Measurements from ENCODE around the gene TRAPPC12.
"Not testable (repeated sequence)": the region's sequence is repeated elsewhere in the genome, so short reads cannot be mapped to it uniquely, and the experiment has no call there.

The TRAPPC12 gene

GRCh38 chr2:3368261-3368722, 11.2 kb upstream of the TRAPPC12 start:
- in situ Hi-C loops (cut with MboI; ENCODE audit: low sequenced_read_pairs): no loop called here

- in situ Hi-C loops (cut with MboI; ENCODE audit: low sequenced_read_pairs): not testable (repeated sequence)
Measured at GRCh38 chr2:3369340-3370181, 9.9 kb upstream of the TRAPPC12 start.

- in situ Hi-C loops (cut with MboI; ENCODE audit: low sequenced_read_pairs): no loop called here
Measured at GRCh38 chr2:3376821-3377220, 2.7 kb upstream of the TRAPPC12 start.

GRCh38 chr2:3377279-3377611, 2.2 kb upstream of the TRAPPC12 start:
- in situ Hi-C loops (cut with MboI; ENCODE audit: low sequenced_read_pairs): no loop called here

- in situ Hi-C loops (cut with MboI; ENCODE audit: low sequenced_read_pairs): no loop called here
Measured at GRCh38 chr2:3377612-3378432, 1.7 kb upstream of the TRAPPC12 start, which contains the start of gene EIPR1. TSS of gene EIPR1 (minus strand) at chr2:3377818. CDS start at chr2:3377689, 129 bp downstream.

GRCh38 chr2:3379339-3379646, 201 bp upstream of the TRAPPC12 start:
- in situ Hi-C loops (cut with MboI; ENCODE audit: low sequenced_read_pairs): no loop called here

- in situ Hi-C loops (cut with MboI; ENCODE audit: low sequenced_read_pairs): no loop called here
Measured at GRCh38 chr2:3386448-3386958, 7.0 kb downstream of the TRAPPC12 start.

- in situ Hi-C loops (cut with MboI; ENCODE audit: low sequenced_read_pairs): no loop called here
Measured at GRCh38 chr2:3387011-3387410, 7.5 kb downstream of the TRAPPC12 start.

GRCh38 chr2:3387644-3388411, 8.3 kb downstream of the TRAPPC12 start:
- in situ Hi-C loops (cut with MboI; ENCODE audit: low sequenced_read_pairs): no loop called here

- in situ Hi-C loops (cut with MboI; ENCODE audit: low sequenced_read_pairs): no loop called here
Measured at GRCh38 chr2:3388412-3388738, 8.9 kb downstream of the TRAPPC12 start.

GRCh38 chr2:3389193-3389592, 9.7 kb downstream of the TRAPPC12 start:
- in situ Hi-C loops (cut with MboI; ENCODE audit: low sequenced_read_pairs): no loop called here

- in situ Hi-C loops (cut with MboI; ENCODE audit: low sequenced_read_pairs): no loop called here
Measured at GRCh38 chr2:3390041-3390440, 10.5 kb downstream of the TRAPPC12 start.

- in situ Hi-C loops (cut with MboI; ENCODE audit: low sequenced_read_pairs): no loop called here
Measured at GRCh38 chr2:3392216-3392615, 12.7 kb downstream of the TRAPPC12 start.

- in situ Hi-C loops (cut with MboI; ENCODE audit: low sequenced_read_pairs): no loop called here
Measured at GRCh38 chr2:3396920-3397559, 17.5 kb downstream of the TRAPPC12 start.

- in situ Hi-C loops (cut with MboI; ENCODE audit: low sequenced_read_pairs): no loop called here
Measured at GRCh38 chr2:3398857-3399256, 19.4 kb downstream of the TRAPPC12 start.

- in situ Hi-C loops (cut with MboI; ENCODE audit: low sequenced_read_pairs): no loop called here
Measured at GRCh38 chr2:3399381-3399780, 19.9 kb downstream of the TRAPPC12 start.

GRCh38 chr2:3399829-3400228, 20.3 kb downstream of the TRAPPC12 start:
- in situ Hi-C loops (cut with MboI; ENCODE audit: low sequenced_read_pairs): no loop called here

- in situ Hi-C loops (cut with MboI; ENCODE audit: low sequenced_read_pairs): no loop called here
Measured at GRCh38 chr2:3403587-3404334, 24.3 kb downstream of the TRAPPC12 start.

GRCh38 chr2:3404349-3404894, 24.9 kb downstream of the TRAPPC12 start:
- in situ Hi-C loops (cut with MboI; ENCODE audit: low sequenced_read_pairs): no loop called here

GRCh38 chr2:3405307-3405706, 25.8 kb downstream of the TRAPPC12 start:
- in situ Hi-C loops (cut with MboI; ENCODE audit: low sequenced_read_pairs): no loop called here

All from HL-60/S4 (cell line).